T-helper 2 cell (primary cell): ENCODE data around the gene TSPAN13.
"Not testable (repeated sequence)": the region's sequence is repeated elsewhere in the genome, so short reads cannot be mapped to it uniquely, and the experiment has no call there.

Experiments
- DNase-seq, 5 experiments: peaks; one replicate each; pipeline versions ENCODE4 v3.0.0 to v3.0.0-alpha.2; 2012 to 2022

Gene TSPAN13

GRCh38 chr7:16741676-16742075 is 11.9 kb upstream of the TSPAN13 start:
- DNase-seq, result no peak

- DNase-seq, result no peak
Observed at GRCh38 chr7:16742547-16742946, 11.0 kb upstream of the TSPAN13 start.

GRCh38 chr7:16743236-16743635 is 10.3 kb upstream of the TSPAN13 start:
- no peak for DNase-seq

GRCh38 chr7:16744518-16745250 is 8.9 kb upstream of the TSPAN13 start:
- DNase-seq, result no peak

GRCh38 chr7:16745645-16746044 is 7.9 kb upstream of the TSPAN13 start:
- DNase-seq, result no peak

- DNase-seq, result no peak
Observed at GRCh38 chr7:16747102-16747501, 6.5 kb upstream of the TSPAN13 start.

- no peak for DNase-seq
Observed at GRCh38 chr7:16753932-16754855, 639 bp downstream of the TSPAN13 start.

GRCh38 chr7:16754856-16755317 is 1.3 kb downstream of the TSPAN13 start:
- DNase-seq, result no peak

- no peak for DNase-seq
Observed at GRCh38 chr7:16755397-16755796, 1.8 kb downstream of the TSPAN13 start.

GRCh38 chr7:16758036-16758435 is 4.5 kb downstream of the TSPAN13 start:
- DNase-seq, result no peak

GRCh38 chr7:16758631-16759611 is 5.4 kb downstream of the TSPAN13 start:
- no peak for DNase-seq

- DNase-seq, result no peak
Observed at GRCh38 chr7:16759840-16760239, 6.3 kb downstream of the TSPAN13 start.

- no peak for DNase-seq
Observed at GRCh38 chr7:16762177-16762576, 8.6 kb downstream of the TSPAN13 start.

GRCh38 chr7:16764942-16765341 is 11.4 kb downstream of the TSPAN13 start:
- DNase-seq, result no peak

GRCh38 chr7:16765436-16765859 is 11.9 kb downstream of the TSPAN13 start:
- DNase-seq, result no peak

- not testable (repeated sequence) for DNase-seq
Observed at GRCh38 chr7:16769994-16770393, 16.4 kb downstream of the TSPAN13 start.

GRCh38 chr7:16770657-16771329 is 17.2 kb downstream of the TSPAN13 start:
- no peak for DNase-seq

- DNase-seq, result no peak
Observed at GRCh38 chr7:16773326-16773725, 19.8 kb downstream of the TSPAN13 start.

- no peak for DNase-seq
Observed at GRCh38 chr7:16773884-16774283, 20.3 kb downstream of the TSPAN13 start.

- DNase-seq, result no peak
Observed at GRCh38 chr7:16774294-16774693, 20.7 kb downstream of the TSPAN13 start.

- no peak for DNase-seq
Observed at GRCh38 chr7:16774986-16775385, 21.4 kb downstream of the TSPAN13 start.

- no peak for DNase-seq
Observed at GRCh38 chr7:16776053-16776452, 22.5 kb downstream of the TSPAN13 start.
